Measurements from ENCODE around the gene SCAANT1. TPM values are rescaled to one million over a fixed set of nuclear protein-coding genes. Genes with fewer than 3 reads are reported as not detected.

Gene SCAANT1
- total RNA-seq, 1 experiment from 2014 or later = not detected

DNA sequence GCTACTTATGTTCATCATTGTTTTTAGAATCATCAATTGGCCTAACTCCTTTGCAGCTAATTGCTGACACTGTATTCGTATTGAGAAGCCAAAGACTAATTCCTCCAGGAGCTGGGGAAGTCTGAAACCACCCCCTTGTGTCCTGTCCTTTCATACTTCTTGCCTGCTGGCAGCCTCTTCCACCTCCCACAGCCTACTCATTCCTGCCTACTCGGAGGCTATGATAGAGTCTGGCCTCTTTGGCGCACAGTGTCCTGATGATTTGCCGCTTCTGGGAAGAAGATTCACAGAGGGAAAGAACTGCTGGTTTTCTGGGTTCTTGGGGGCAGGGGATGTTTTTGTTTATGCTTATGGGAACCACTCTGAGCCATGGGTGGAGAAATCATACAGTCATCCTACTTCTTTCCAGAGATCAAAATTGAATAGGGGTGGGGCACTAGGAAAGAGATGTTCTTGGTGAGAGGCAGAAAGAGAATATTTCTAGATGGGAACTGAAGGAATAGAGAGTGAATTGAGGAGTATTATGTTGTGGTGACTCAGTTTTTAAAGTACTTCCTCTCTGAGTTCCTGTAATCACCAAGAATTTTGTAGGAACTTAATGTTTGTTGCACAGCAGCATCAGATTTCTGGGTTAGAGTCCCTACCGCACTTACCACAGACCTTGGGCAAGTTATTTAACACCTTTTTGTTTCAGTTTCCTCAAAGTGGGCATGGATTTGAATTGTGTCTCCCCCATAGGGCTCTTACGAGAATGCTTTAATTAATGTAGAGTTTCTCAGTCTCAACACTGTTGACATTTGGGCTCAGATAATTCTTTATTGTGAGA lies 22.1 kb upstream of the SCAANT1 start:
- DNase-seq (ENCODE audit: low spot score) = no peak

DNA sequence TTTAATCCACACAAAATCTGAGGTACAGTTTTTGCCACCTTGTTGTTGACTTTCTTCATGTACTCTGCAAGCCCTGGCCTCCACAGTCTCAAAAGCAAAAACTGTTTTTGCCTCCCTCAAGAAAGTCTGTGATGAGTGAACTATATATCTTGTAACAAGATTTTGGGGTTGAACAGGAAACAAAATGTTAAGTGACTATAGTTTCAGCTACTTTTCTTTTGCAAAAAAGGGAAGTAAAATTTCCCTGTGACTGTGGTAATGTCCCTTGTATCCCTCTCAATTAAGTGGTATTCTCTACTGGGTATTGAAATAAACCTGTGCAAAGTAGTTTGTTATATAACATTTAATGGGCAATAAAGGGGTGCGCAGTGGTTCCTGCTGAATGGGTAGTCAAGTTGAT lies 21.3 kb upstream of the SCAANT1 start:
- no peak for DNase-seq (ENCODE audit: low spot score)

GRCh38 chr3:63932509-63933212 lies 20.5 kb upstream of the SCAANT1 start:
- DNase-seq (ENCODE audit: low spot score) = no peak

DNA sequence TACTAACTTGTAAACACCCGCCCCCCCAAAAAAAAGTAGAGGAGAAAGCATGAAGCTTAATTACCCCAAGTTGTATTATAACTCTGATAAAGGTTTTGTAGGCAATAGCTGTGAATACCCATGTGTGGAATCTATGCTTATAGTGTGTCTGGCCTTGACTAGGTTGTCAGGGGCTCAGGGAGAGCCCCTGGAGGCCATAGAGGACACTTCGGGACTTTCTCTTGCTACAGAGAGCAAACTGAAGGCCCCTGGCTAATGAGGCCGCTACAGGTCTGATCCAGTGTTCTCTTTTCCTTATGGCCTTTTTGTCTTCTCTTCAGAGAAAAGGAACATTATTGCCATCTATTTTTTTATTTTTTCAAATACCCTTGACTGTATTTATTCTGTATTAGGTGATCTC lies 19.1 kb upstream of the SCAANT1 start:
- DNase-seq (ENCODE audit: low spot score) = no peak

DNA sequence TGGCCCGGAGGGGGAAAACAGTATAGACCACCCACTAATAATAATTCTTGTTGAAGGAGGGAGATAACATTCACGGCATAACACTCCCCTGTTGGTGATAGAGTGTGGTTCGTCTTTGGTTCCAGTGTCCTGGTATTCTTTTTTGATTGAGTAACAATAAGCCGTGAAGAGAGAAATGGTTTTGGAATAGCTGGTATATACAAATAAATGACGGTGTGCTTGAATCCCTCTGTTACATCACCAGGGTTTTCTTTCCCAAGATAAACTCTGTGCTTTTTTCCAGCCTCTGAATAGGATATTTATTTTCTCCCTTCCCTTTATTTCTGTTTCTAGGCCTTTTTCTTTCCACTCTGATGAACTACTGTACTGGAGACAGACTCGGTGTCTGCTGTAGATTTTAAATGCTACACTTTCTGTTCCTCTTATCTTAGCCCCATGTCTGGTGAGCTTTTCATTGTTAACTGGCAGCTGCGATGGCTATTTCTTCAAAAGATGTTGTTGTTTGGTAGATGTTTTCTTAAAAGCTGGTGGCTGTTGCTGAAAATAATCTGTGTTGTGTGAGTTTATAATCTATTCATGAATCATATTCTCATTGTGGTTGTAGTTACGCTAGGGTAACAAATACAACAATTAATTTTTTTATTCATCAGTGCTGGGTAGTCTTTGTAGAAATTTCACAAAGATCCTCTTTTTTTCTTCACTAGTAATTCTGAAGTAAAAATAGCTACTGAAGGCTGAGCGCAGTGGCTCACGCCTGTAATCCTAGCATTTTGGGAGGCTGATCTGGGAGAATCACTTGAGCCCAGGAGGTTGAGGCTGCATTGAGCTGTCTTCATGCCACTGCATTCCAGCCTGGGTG lies 15.5 kb upstream of the SCAANT1 start:
- DNase-seq (ENCODE audit: low spot score) = no peak

DNA sequence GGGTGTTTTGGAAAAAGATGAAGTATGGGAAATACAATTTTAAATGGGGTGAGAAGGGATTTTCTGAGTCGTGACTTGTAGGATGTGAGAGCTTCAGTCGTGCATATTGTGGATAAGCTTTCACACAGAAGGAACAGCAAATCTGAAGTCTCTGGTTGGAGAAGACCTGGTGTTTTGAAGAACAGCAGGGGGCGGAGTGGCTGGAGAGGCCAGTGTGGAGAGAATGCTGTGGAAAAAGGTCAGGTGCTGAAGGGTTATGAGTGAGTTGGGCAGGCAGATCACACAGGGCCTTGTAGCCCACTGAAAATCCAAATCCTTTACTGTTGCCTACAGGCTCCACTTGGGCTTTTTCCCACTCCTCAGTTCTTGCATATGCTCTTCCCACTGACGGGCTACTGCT lies 14.1 kb upstream of the SCAANT1 start:
- no peak for DNase-seq (ENCODE audit: low spot score)

DNA sequence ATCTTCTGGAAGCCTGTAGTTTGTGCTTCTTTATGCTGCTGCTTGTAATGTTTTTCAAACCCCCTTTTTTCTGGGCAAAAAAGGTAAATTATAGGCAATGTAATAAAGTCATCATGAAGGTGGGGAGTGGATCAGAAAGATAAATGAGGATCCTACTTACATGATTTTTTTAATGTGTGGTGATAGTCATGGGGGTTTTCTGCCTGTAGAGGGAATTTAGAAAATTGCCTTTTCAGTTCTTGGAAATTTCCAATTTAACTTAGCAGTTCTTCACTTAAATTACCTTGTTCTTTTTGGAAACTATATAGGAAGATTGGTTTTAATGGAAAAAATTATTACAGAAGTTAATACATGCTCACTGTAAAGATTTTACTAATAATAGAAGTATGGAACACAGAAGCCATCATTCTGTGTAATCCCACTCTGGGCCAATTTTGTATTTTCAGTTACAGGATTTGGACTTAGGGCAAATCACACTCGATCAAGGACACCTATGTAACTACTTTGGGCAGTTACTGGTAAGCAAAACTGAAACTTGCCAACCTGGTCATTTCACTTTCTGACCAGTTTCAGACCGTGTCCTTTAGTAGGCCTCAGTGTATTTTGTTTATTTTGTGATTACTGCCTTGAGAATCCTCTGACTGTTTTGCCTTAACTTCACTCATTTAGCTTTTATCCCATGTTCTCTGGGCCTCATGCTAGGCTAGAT lies 10.5 kb upstream of the SCAANT1 start:
- DNase-seq (ENCODE audit: low spot score) = no peak

DNA sequence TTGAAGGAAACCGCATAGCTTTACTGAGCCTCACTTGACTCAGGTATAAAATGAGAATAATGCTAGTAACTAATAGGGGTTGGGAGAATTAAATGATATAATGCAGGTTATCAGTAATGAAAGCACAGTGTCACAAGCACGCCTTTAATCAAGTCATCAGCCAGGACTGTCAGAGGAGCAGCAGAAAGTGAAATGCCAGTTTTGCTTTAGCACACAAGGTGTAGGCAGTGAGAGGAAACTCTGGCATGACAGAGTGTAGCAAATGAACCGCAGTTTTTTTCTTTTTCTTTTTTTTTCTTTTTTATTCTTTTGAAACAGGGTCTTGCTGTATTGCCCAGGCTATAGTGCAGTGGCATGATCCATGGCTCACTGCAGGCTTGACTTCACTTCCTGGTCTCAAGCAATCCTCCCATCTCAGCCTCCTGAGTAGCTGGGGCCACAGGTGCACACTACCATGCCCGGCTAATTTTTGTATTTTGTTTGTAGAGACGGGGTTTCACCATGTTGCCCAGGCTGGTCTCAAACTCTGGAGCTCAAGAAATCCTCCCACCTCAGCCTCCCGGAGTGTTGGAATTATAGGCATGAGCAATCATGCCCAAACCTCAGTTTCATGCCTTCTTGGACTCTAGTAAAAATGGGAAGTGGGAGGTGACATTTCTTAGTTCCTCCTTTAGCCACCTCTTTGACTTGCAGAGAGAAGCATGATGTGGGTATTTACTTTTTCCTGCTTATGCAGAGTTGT lies 9.7 kb upstream of the SCAANT1 start:
- no peak for DNase-seq (ENCODE audit: low spot score)

- no peak for DNase-seq (ENCODE audit: low spot score)
These were observed 7.8 kb upstream of the SCAANT1 start for GRCh38 chr3:63920001-63920400.

DNA sequence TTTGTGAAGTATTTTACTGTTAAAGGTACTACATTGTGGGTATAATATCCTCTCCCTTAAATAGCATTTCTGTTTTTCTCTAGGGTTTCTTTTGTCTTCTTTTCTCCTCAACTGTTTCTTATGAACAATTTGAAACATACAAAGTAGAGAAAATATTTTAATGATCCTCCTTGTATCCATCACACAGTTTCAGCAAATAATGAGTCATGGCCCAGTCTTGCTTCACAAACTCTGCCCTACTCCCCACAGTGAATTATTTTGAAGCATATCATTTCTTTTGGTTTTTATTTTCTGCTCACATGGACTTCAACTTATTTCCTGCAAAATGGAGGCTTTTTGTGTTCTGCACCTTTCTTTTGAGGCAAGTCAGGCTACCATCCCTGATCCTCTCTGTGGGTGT lies 6.1 kb upstream of the SCAANT1 start:
- no peak for DNase-seq (ENCODE audit: low spot score)

DNA sequence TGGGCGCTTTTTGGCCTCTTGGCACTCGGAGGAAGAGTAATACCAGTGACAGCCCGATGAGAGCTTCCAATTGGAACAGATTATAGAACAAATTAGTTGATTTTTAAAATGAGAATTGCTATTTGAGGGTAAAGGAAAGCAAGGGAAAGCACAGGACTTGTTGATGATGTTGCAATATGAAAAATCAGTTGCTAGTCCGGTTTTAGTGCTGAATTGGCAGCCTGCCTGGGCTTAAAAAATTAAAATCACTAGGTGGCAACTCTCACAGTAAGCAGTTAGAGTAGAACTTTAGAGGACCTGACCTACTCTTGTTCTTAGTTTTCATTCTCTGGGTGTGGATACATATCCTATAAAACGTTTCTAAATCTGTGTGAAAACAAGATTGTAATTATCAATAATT lies 2.1 kb upstream of the SCAANT1 start:
- peak; percentile 11 for DNase-seq (ENCODE audit: low spot score)

- DNase-seq (ENCODE audit: low spot score) = peak; percentile 18
These were observed 795 bp upstream of the SCAANT1 start for GRCh38 chr3:63912768-63913588.

DNA sequence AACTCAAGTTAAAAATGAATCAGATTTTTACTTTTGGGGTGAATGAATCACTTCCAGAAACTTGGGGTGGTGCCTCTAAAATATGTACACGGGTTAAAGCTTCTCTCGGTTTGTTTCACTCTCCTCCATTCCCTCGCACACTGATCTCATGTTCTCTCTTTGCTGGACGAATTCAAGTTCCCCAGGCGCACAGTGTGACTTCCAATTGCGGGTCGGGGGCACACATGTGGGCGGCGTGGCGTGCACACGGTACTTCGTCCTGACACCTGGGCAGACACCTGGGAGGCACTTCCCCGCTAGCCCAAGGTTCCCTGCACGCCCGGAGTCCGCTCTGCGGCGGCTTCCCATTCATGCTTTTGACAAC lies 692 bp downstream of the SCAANT1 start:
- peak; percentile 11 for DNase-seq (ENCODE audit: low spot score)

DNA sequence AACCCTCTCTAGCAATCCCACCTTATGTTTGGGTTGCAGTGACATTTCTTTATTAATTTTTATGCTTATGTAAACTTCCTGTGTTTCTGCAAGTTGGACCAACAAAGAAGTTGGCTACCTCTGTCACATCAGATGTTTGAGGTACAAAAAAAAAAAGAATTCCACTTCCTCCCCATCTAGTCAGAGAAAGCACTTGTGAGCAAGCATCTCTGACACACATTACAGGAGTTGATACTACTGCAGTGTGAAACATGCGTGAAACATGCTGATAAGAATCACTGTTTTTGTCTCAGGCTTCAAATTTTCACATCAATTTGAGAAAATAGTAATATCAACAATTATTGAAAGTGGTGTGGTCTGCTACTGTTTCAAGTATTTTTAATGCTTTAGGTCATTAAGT lies 1.3 kb downstream of the SCAANT1 start:
- no peak for DNase-seq (ENCODE audit: low spot score)

DNA sequence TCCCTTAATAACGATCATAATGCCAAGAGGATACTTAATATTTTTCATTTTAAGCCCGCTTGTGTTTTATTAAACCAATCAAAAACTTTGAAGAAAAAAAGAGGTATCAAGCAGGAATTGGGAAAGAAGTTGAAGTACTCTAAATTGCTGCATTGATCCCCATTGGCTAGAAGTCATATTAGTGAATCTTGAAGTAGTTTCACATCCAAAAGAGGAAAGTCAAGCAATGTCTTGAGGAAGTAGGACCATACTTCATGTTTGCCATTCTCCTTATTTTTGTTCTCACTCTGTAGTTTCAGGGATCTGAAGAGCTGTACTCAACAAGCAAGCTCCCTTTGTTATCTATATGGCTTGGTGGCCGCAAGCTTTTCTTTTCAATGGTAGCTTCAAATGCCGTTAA lies 2.2 kb downstream of the SCAANT1 start:
- no peak for DNase-seq (ENCODE audit: low spot score)

- DNase-seq (ENCODE audit: low spot score) = no peak
These were observed 2.8 kb downstream of the SCAANT1 start for GRCh38 chr3:63909431-63909830.

GRCh38 chr3:63908776-63909175 lies 3.4 kb downstream of the SCAANT1 start:
- no peak for DNase-seq (ENCODE audit: low spot score)

DNA sequence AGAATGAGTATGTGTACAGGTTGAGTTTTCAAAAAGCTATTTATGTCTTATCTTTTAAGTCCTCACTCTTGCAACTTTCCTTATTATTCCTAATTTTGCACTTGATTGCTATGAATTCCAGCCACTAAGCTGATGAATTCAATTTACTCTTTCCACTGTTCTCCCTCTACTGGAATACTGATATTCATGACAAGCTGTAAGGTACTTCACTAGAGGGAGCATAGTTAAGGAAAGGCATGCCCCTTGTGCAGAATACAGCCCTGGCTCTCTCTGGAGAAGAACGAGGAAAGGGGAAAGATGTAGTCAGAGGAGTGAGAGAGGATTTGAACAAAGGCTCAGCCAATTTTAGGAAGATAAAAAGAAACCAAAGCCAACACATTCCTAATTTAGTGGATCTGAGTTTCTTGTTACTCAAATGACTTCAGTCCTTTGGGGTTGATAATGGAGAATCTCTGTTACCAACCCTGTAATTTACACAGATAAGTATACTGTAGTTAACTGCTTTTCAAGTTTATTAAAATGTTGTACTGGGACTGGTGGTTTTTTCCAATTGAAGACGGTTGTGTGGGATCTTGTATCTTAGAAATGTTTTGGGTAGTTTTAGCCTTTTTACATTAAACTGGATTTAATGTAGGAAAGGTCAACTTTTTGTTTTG lies 4.0 kb downstream of the SCAANT1 start:
- no peak for DNase-seq (ENCODE audit: low spot score)

DNA sequence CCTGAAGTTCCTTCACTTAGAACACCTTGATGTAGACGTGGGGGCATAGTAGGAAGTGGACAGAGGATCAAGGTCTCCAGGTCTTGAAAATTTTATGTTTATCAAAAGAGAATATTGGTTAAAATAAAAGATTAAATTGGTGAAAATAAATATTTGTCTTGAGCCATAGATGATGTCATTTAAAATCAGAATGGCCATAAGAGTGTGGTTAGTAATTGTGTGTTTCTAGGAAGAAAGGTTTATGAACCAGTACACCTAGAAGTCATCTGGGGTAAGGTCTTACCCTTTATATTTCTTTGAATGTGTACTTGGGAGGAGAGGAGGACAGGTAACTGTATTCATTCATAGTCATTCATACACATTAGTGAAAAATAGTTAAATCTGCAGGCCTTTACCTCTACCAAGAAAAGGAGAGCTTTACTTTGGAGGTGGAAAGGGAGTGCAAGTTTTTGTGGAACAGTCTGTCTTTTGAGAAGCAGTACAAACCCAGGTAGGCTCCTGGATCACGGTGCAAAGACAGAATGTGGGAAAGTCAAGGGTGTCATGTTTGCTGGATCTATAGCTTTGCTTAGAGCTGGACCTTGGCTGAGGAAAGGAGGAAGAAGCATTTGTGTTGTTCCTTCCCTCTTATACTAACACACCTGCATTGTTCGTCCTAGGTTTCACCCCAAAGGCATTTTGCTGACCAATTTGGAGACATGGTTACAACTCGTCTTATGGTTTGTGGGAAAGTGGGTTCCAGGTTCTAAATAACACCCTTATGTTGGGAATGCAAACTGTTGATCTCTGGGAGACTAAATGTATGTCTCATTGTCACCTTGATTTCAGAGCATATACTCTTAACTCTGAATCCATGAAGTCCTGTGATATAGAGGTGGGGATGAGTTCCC lies 6.2 kb downstream of the SCAANT1 start:
- DNase-seq (ENCODE audit: low spot score) = no peak
